ENCODE data around the gene DHRS1.

Gene DHRS1

GRCh38 chr14:24309538-24310264, 10.1 kb upstream of the DHRS1 start, which contains the start of gene LTB4R2:
Gene LTB4R2 (plus strand): TSS chr14:24310140. CDS start chr14:24310665, 525 bp downstream.
- DNase-seq (ENCODE audit: low read depth, low spot score): no peak

GRCh38 chr14:24308342-24309124, 9.0 kb upstream of the DHRS1 start:
- DNase-seq (ENCODE audit: low read depth, low spot score): no peak

- DNase-seq (ENCODE audit: low read depth, low spot score): peak; percentile 80
These were observed 8.2 kb upstream of the DHRS1 start, which contains the start of gene CIDEB for GRCh38 chr14:24307575-24308341. Gene CIDEB (minus strand): TSS chr14:24307977. CDS start chr14:24307858, 119 bp downstream.

GRCh38 chr14:24307156-24307574, 7.6 kb upstream of the DHRS1 start:
- DNase-seq (ENCODE audit: low read depth, low spot score): no peak

- no peak for DNase-seq (ENCODE audit: low read depth, low spot score)
These were observed 4.4 kb upstream of the DHRS1 start for GRCh38 chr14:24304019-24304387.

- DNase-seq (ENCODE audit: low read depth, low spot score): no peak
These were observed 873 bp upstream of the DHRS1 start for GRCh38 chr14:24300326-24300980.

GRCh38 chr14:24298892-24299254, 707 bp downstream of the DHRS1 start:
- DNase-seq (ENCODE audit: low read depth, low spot score): peak; percentile 75

GRCh38 chr14:24297190-24297964, 2.2 kb downstream of the DHRS1 start:
- DNase-seq (ENCODE audit: low read depth, low spot score): peak; percentile 46

GRCh38 chr14:24296341-24297157, 3.0 kb downstream of the DHRS1 start:
- DNase-seq (ENCODE audit: low read depth, low spot score): peak; percentile 94

- DNase-seq (ENCODE audit: low read depth, low spot score): no peak
These were observed 6.1 kb downstream of the DHRS1 start for GRCh38 chr14:24293525-24293924.

GRCh38 chr14:24292118-24292807, 7.3 kb downstream of the DHRS1 start:
- no peak for DNase-seq (ENCODE audit: low read depth, low spot score)

- no peak for DNase-seq (ENCODE audit: low read depth, low spot score)
These were observed 8.0 kb downstream of the DHRS1 start for GRCh38 chr14:24291446-24292117.

- no peak for DNase-seq (ENCODE audit: low read depth, low spot score)
These were observed 8.8 kb downstream of the DHRS1 start for GRCh38 chr14:24290746-24291145.

GRCh38 chr14:24289649-24290280, 9.8 kb downstream of the DHRS1 start:
- no peak for DNase-seq (ENCODE audit: low read depth, low spot score)

- DNase-seq (ENCODE audit: low read depth, low spot score): no peak
These were observed 12.6 kb downstream of the DHRS1 start for GRCh38 chr14:24286996-24287395.

GRCh38 chr14:24285351-24285750, 14.2 kb downstream of the DHRS1 start:
- DNase-seq (ENCODE audit: low read depth, low spot score): peak; percentile 46

GRCh38 chr14:24284501-24285035, 15.0 kb downstream of the DHRS1 start:
- DNase-seq (ENCODE audit: low read depth, low spot score): no peak
